ENCODE data around the gene SERP2.

Gene SERP2

DNA sequence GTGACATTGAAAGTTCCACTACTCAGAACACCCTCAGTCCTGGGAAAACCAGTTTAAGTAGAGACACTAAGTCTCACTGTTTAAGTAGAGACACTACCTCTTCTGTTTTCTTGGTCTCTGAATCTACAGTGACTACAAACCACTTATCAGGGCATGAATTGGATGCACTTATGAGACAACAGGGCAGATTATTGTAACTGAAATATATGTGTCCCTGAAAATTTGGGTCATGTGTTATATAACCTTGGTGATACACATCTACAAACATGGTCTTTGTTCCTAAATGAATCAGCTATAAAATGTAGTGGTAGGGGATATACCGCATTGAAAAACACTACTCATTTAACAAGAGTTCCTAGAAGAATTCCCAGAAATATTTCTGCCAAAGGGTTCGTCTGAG lies 55.7 kb downstream of the SERP2 start (continued):
- TF ChIP-seq ZNF416 (tag by site-specific recombination; IDR thresholded peaks at IDR 0.05), result no peak
- TF ChIP-seq ZNF548 (tag by site-specific recombination; IDR thresholded peaks at IDR 0.05), result no peak

DNA sequence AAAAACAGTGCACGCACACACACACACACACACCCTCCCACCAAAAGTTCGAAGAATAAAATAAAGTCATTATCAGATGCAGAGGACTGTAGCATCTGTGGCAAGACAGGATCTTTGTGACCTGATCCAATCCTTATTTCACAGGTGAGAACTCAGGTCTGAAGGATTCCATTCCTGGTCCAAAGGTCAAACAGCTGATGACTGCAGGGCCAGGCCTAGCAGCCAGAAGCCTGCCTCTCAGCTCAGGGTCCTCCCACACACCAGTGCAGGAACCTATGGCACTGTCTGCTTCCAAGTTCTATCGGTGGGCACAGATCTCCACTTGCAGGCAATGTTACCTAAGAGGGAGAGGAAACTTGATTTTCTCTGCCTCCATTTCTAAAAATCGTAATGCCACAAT lies 57.5 kb downstream of the SERP2 start:
- H3K36me3 ChIP-seq (ENCODE audit: control insufficient read depth in 2 of 2, insufficient read depth in 1 of 2, low read length in 2 of 2), result peaks cover 0 to 24% of the 10 kb centered on the region in 2 experiments; a peak in 1 of 3 replicates
- H3K4me3 ChIP-seq (ENCODE audit: low read depth, low read length), result no peak overlapping the region
- no peaks in the 10 kb centered on the region for H3K9me3 ChIP-seq (ENCODE audit: control insufficient read depth, insufficient read depth, low read depth, low read length)
- ChIA-PET POLR2A (interaction anchor here (0.6 kb wide), 1 partner anchor 10 kb away, joined by 5 read pairs; no protein-coding TSS in a partner anchor), CTCF (interaction anchor here (0.7 to 1.2 kb wide), 4 partner anchors 25 to 522 kb away, joined by 3 read pairs; no protein-coding TSS in a partner anchor)
- H3K27ac ChIP-seq (ENCODE audit: extremely low read depth, low read depth, low read length), result no peak overlapping the region
- peaks cover 3% of the 10 kb centered on the region; the same call in 1 of the 2 replicates for H3K4me1 ChIP-seq (ENCODE audit: control insufficient read depth, insufficient read depth, low read length)
- TF ChIP-seq ZBTB17 (tag by site-specific recombination; IDR thresholded peaks at IDR 0.05) (0 out of 2 replicates have a peak, but pooled peaks have one; percentile 12), ZNF324 (tag by site-specific recombination; IDR thresholded peaks at IDR 0.05) (no peak), ZFHX2 (tag by site-specific recombination; conservative IDR thresholded peaks at IDR 0.05) (peak; percentile 50)

- TF ChIP-seq, protein P1, sequence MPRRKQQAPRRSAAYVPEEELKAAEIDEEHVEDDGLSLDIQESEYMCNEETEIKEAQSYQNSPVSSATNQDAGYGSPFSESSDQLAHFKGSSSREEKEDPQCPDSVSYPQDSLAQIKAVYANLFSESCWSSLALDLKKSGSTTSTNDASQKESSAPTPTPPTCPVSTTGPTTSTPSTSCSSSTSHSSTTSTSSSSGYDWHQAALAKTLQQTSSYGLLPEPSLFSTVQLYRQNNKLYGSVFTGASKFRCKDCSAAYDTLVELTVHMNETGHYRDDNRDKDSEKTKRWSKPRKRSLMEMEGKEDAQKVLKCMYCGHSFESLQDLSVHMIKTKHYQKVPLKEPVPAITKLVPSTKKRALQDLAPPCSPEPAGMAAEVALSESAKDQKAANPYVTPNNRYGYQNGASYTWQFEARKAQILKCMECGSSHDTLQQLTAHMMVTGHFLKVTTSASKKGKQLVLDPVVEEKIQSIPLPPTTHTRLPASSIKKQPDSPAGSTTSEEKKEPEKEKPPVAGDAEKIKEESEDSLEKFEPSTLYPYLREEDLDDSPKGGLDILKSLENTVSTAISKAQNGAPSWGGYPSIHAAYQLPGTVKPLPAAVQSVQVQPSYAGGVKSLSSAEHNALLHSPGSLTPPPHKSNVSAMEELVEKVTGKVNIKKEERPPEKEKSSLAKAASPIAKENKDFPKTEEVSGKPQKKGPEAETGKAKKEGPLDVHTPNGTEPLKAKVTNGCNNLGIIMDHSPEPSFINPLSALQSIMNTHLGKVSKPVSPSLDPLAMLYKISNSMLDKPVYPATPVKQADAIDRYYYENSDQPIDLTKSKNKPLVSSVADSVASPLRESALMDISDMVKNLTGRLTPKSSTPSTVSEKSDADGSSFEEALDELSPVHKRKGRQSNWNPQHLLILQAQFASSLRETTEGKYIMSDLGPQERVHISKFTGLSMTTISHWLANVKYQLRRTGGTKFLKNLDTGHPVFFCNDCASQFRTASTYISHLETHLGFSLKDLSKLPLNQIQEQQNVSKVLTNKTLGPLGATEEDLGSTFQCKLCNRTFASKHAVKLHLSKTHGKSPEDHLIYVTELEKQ (tag by site-specific recombination; IDR thresholded peaks at IDR 0.05; ENCODE audit: borderline replicate concordance), result no peak
- TF ChIP-seq, protein P2, sequence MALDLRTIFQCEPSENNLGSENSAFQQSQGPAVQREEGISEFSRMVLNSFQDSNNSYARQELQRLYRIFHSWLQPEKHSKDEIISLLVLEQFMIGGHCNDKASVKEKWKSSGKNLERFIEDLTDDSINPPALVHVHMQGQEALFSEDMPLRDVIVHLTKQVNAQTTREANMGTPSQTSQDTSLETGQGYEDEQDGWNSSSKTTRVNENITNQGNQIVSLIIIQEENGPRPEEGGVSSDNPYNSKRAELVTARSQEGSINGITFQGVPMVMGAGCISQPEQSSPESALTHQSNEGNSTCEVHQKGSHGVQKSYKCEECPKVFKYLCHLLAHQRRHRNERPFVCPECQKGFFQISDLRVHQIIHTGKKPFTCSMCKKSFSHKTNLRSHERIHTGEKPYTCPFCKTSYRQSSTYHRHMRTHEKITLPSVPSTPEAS (tag by site-specific recombination; IDR thresholded peaks at IDR 0.05), result no peak
- TF ChIP-seq SP3 (tag by site-specific recombination; IDR thresholded peaks at IDR 0.05), result no peak
- TF ChIP-seq ZNF600 (tag by site-specific recombination; IDR thresholded peaks at IDR 0.05), result no peak
- TF ChIP-seq ZNF521 (tag by site-specific recombination; IDR thresholded peaks at IDR 0.05), result no peak
- TF ChIP-seq, protein P3, sequence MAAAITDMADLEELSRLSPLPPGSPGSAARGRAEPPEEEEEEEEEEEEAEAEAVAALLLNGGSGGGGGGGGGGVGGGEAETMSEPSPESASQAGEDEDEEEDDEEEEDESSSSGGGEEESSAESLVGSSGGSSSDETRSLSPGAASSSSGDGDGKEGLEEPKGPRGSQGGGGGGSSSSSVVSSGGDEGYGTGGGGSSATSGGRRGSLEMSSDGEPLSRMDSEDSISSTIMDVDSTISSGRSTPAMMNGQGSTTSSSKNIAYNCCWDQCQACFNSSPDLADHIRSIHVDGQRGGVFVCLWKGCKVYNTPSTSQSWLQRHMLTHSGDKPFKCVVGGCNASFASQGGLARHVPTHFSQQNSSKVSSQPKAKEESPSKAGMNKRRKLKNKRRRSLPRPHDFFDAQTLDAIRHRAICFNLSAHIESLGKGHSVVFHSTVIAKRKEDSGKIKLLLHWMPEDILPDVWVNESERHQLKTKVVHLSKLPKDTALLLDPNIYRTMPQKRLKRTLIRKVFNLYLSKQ (tag by site-specific recombination; IDR thresholded peaks at IDR 0.05; ENCODE audit: borderline replicate concordance), result no peak
- TF ChIP-seq ZEB2 (tag by site-specific recombination; IDR thresholded peaks at IDR 0.05), result no peak
- TF ChIP-seq BCL11B (tag by site-specific recombination; IDR thresholded peaks at IDR 0.05; ENCODE audit: low read depth), result no peak
- TF ChIP-seq, protein P4, sequence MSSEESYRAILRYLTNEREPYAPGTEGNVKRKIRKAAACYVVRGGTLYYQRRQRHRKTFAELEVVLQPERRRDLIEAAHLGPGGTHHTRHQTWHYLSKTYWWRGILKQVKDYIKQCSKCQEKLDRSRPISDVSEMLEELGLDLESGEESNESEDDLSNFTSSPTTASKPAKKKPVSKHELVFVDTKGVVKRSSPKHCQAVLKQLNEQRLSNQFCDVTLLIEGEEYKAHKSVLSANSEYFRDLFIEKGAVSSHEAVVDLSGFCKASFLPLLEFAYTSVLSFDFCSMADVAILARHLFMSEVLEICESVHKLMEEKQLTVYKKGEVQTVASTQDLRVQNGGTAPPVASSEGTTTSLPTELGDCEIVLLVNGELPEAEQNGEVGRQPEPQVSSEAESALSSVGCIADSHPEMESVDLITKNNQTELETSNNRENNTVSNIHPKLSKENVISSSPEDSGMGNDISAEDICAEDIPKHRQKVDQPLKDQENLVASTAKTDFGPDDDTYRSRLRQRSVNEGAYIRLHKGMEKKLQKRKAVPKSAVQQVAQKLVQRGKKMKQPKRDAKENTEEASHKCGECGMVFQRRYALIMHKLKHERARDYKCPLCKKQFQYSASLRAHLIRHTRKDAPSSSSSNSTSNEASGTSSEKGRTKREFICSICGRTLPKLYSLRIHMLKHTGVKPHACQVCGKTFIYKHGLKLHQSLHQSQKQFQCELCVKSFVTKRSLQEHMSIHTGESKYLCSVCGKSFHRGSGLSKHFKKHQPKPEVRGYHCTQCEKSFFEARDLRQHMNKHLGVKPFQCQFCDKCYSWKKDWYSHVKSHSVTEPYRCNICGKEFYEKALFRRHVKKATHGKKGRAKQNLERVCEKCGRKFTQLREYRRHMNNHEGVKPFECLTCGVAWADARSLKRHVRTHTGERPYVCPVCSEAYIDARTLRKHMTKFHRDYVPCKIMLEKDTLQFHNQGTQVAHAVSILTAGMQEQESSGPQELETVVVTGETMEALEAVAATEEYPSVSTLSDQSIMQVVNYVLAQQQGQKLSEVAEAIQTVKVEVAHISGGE (tag by site-specific recombination; conservative IDR thresholded peaks at IDR 0.05; ENCODE audit: low read depth), result no peak
- TF ChIP-seq KLF10 (tag by site-specific recombination; IDR thresholded peaks at IDR 0.05), result no peak
- no peak for TF ChIP-seq SETDB1 (IDR thresholded peaks at IDR 0.05; ENCODE audit: insufficient read length, low read length)
- TF ChIP-seq ZNF530 (tag by site-specific recombination; IDR thresholded peaks at IDR 0.05; ENCODE audit: low read depth), result no peak
- TF ChIP-seq TCF7L2 (IDR thresholded peaks at IDR 0.05; ENCODE audit: borderline replicate concordance, low read depth, low read length), result no peak
- no peak for TF ChIP-seq CTCF (tag by site-specific recombination; IDR thresholded peaks at IDR 0.05)
- ChIA-PET POLR2A (no interaction called here), CTCF (interaction anchor here (0.8 kb wide), 1 partner anchor 26 kb away, joined by 3 read pairs; no protein-coding TSS in a partner anchor)
- H3K4me1 ChIP-seq (ENCODE audit: control insufficient read depth, insufficient read depth, low read length), result peaks cover 3% of the 10 kb centered on the region
- no peak overlapping the region for H3K27ac ChIP-seq (ENCODE audit: extremely low read depth, low read depth, low read length)
- peaks cover 0 to 24% of the 10 kb centered on the region in 2 experiments; a peak in 1 of 3 replicates for H3K36me3 ChIP-seq (ENCODE audit: control insufficient read depth in 2 of 2, insufficient read depth in 1 of 2, low read length in 2 of 2)
- H3K4me3 ChIP-seq (ENCODE audit: low read depth, low read length), result no peak overlapping the region
- H3K9me3 ChIP-seq (ENCODE audit: control insufficient read depth, insufficient read depth, low read depth, low read length), result no peaks in the 10 kb centered on the region
Observed at GRCh38 chr13:44432650-44433049, 59.0 kb downstream of the SERP2 start.

Data from HEK293 (cell line).